Measurements from ENCODE around the gene GAK.

Gene GAK

GRCh38 chr4:866068-866760 is 65.9 kb downstream of the GAK start:
- DNase-seq = no peak

DNA sequence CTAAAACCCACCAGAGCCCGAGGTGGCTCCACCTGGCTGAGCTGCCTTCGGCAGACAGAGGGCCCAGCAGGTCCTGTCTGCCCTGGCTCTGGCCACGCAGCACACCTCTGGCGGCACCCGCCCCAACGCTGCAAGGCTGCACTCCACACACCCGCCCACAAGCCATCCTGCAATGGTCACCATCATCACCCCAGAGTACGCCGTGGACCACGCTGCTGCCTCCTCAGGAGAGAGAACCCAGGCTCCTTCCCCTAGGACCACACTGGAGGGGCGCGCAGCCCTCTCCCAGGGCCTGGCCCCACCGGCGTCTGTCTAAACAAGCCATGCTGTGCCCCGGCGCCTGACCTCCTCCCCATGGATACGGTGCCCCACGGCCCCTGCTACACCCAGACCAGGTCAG is 66.5 kb downstream of the GAK start:
- DNase-seq = no peak

DNA sequence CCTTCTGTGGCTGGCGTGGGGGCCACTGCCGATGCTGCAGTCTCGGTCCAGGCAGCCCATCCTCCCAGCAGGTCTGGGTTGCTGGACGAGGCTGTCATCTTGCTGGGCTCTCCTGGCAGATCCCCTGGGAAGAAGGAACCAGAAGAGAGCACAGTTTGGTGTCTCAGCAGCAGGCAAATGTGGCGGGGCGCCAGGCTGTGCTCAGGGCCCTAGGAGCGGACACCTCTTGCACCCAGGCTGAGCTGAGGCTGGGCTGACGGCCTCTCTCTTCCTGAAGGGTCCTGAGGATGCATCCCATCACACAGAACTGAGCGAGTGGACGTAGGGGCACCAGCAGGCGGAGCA is 67.0 kb downstream of the GAK start:
- no peak for DNase-seq

- no peak for DNase-seq
Observed at GRCh38 chr4:864456-865120, 67.5 kb downstream of the GAK start.

- no peak for DNase-seq
Observed at GRCh38 chr4:860561-860960, 71.6 kb downstream of the GAK start.

- DNase-seq = no peak
Observed at GRCh38 chr4:859496-859895, 72.6 kb downstream of the GAK start.

- no peak for DNase-seq
Observed at GRCh38 chr4:858831-859451, 73.2 kb downstream of the GAK start.

DNA sequence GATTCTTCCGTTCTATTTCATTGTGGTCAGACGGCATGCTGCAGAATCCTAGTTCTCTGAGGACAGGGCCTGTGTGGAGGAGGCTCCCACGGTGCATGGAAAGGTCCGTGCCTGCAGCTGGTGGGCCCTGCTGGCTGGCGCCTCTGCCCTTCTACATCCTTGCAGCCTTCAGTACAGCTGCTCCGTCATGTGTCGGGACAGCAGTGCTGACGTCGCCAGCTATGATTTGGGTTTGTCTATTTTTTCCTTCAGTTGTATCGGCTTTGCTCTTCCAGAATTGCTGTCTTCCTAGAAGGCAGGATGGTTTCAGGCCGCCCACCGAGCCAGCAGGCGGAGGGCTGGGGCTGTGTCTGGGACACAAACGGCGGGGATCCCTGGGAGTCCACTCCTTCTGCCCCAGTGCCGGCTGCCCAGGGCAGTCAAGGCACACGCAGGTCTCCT is 74.1 kb downstream of the GAK start:
- DNase-seq = no peak

DNA sequence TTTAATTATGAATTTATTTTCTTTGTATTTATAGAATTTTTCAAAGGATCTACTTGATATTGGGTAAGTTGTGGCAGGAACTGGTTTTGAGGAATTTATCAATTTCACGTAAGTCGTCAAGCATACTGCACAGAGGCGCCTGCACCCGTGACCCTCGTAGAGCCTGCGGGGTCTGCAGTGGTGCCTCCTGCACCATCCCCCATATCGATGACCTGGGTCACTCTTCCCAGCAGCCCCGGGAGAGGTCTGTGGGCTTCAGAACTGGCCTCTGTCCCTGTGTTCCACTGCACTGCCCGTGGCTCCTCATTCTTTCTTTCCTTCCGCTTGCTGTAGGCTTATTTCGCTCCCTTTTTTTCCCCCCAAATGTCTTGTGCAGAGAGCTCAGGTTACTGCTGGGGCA is 74.7 kb downstream of the GAK start:
- no peak for DNase-seq

DNA sequence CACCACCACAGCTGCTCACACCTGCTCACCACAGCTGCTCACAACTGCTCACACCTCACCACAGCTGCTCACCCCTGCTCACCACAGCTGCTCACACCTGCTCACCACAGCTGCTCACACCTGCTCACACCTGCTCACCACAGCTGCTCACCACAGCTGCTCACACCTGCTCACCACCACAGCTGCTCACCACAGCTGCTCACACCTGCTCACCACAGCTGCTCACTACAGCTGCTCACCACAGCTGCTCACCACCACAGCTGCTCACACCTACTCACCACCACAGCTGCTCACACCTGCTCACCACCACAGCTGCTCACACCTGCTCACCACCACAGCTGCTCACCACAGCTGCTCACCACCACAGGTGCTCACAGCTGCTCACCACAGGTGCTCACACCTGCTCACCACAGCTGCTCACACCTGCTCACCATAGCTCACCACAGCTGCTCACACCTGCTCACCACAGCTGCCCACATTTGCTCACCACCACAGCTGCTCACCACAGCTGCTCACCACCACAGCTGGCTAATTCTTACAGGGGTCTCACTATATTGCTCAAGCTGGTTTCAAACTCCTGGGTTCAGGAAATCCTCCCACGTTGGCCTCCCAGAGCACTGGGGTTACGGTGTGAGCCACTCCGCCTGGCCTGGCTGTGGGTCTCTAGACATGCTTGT is 75.8 kb downstream of the GAK start:
- DNase-seq = no peak

DNA sequence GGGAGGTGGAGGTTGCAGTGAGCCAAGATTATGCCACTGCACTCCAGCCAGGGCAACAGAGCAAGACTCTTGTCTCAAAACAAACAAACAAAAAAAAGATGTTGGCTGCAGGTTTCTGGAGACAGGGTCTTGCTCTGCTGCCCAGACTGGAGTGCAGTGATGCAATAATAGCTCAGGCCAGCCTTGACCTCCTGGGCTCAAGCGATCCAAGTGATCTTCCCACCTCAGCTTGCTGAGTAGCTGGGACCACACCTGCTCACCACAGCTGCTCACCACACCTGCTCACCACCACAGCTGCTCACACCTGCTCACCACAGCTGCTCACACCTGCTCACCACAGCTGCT is 76.3 kb downstream of the GAK start:
- DNase-seq = no peak

DNA sequence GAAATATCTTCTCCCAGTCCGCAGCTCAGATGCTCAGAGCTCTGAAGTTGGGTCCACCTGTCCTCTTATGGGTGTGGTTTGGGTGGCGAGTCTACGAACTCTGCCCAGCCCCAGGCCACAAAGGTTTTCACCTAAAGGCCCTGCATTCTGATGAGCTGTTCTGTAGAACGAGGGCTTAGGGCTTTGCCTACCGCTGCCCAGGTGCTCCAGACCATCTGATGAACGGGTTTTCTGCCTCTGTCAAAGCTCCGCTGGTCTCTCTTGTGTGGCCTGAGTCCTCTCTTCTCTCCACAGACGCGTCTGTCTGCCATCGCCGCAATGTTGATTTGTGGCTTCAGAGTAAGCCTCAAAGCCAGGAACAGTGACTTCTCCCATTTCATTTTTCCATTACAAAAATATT is 77.8 kb downstream of the GAK start:
- no peak for DNase-seq

- no peak for DNase-seq
Observed at GRCh38 chr4:853416-853781, 78.7 kb downstream of the GAK start.

GRCh38 chr4:851701-852430 is 80.2 kb downstream of the GAK start:
- no peak for DNase-seq

GRCh38 chr4:850323-850945 is 81.7 kb downstream of the GAK start:
- no peak for DNase-seq

DNA sequence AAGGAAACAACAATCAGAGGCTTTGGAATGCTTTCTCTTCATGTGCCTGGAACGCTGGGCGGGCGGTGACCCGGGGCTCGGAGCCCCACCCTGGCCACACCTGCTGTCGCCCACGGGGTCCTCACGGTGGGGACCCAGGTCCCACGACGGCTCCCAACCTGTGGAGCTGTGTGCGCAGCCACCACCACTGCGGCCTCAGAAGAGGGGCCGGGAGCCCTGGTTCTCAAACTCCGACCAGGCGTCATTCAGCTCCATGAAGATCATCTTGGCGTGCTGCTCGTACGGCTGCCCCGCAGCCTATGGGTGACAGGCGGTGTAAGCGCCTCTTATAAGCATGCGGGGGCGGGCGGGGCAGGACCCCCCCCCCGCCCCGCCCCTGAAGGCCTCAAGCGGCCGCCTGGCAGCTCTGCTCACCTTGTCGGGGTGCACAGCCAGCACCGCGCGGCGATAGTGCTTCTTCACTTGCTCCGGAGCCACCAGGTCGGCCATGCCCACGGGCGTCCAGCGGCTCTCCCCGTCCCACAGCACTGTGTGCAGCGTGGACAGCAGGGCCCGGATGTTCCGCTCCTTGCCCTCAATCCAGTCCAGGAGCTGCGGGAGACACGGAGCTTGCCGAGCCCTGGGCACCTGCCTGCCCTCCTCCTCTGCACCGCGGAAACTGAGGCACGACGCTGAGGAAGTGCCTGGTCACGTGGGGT is 82.5 kb downstream of the GAK start:
- DNase-seq = no peak

GRCh38 chr4:848803-849477 is 83.2 kb downstream of the GAK start:
- DNase-seq = no peak

- no peak for DNase-seq
Observed at GRCh38 chr4:848307-848691, 83.8 kb downstream of the GAK start.

DNA sequence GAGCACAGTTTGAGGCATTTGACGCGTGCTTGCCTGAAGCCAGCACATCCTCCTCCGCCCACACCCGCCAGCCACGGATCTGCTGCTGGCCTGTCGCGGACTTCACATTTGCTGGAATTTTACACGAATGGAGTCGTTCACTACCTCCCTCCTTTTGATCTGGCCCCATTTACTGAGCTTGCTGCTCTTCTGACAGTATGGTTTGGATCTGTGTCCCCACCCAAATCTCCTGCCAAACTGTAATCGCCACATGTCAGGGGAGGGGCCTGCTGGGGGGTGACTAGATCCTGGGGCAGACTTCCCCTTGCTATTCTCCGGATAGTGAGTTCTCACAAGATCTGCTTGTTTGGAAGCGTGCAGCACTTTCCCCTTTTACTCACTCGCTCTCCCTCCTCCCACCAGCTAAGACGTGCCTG is 86.3 kb downstream of the GAK start:
- no peak for DNase-seq

DNA sequence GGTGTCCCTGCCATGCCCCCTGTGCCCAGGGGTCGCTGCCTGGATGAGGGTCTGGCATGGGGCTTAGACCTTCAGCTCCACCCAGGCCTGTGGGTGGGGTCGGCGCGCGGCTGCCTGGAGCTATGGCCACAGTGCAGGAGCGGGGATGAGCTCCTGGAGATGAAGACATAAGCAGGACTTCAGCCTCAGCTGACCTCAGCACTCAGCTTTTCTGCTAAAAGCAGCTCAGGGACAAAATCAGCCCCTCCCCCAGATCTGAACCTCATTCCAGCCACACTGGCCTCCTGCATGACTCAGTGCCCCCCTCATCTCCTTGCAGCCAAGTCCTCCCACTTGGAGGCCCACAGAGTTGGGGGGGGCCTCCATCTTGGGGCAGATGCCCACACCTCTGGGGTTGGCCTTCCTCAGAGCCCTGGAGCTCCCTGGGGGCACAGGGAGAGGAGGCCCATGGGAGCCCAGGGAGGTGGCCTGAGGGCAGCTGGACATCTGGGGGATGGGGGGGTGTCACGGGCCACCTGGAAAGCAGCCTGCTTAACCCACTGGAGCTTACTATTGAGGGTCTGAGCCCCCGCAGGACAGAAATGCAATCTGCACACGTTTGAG is 86.8 kb downstream of the GAK start:
- no peak for DNase-seq

GRCh38 chr4:844752-845232 is 87.3 kb downstream of the GAK start:
- DNase-seq = no peak
